HEK293T (cell line): ENCODE data around the gene GNG12.

Experiments
- CTCF ChIA-PET: fragments of 350-600 bp; formaldehyde crosslinking; extraction: SDS; loops from one replicate; lab custom pipeline; 2021; ENCODE audit warnings: antibody characterized with exemption, inconsistent platforms; lab: Yijun Ruan, JAX
- POLR2A ChIA-PET: fragments of 350-600 bp; formaldehyde crosslinking; extraction: SDS; loops from one replicate; lab custom pipeline; 2020; ENCODE audit warnings: antibody characterized with exemption, inconsistent platforms; lab: Yijun Ruan, JAX
- DNase-seq: peaks from one replicate; pipeline ENCODE4 v3.0.0; 2012; ENCODE audit warnings: mixed read lengths; ENCODE audit errors: extremely low spot score
- ARNT ChIP-seq: fragments of 450-650 bp; IDR thresholded peaks from 2 replicates; pipeline ENCODE4 v1.6.1; 2017; ENCODE audit warnings: mild to moderate bottlenecking
- BHLHE40 ChIP-seq: fragments of 450-650 bp; IDR thresholded peaks from 2 replicates; pipeline ENCODE4 v1.6.1; 2016; ENCODE audit warnings: mild to moderate bottlenecking, moderate library complexity, borderline replicate concordance
- CTBP1 ChIP-seq: fragments of 450-650 bp; IDR thresholded peaks from 2 replicates; pipeline ENCODE4 v1.6.1; 2016; ENCODE audit warnings: borderline replicate concordance
- ELF4 ChIP-seq: fragments of 450-650 bp; IDR thresholded peaks from 2 replicates; pipeline ENCODE4 v1.6.1; 2017; ENCODE audit warnings: antibody characterized with exemption
- FOXA1 ChIP-seq: fragments of 450-650 bp; IDR thresholded peaks from 2 replicates; pipeline ENCODE4 v1.6.1; 2016; ENCODE audit warnings: mild to moderate bottlenecking
- FOXK2 ChIP-seq: fragments of 450-650 bp; IDR thresholded peaks from 2 replicates; pipeline ENCODE4 v1.6.1; 2016; ENCODE audit warnings: mild to moderate bottlenecking
- FOXM1 ChIP-seq: fragments of 450-650 bp; IDR thresholded peaks from 2 replicates; pipeline ENCODE4 v1.6.1; 2017; ENCODE audit warnings: mild to moderate bottlenecking, borderline replicate concordance
- HDGF ChIP-seq: fragments of 450-650 bp; IDR thresholded peaks from 2 replicates; pipeline ENCODE4 v1.6.1; 2017; ENCODE audit warnings: antibody characterized with exemption, borderline replicate concordance
- L3MBTL2 ChIP-seq: fragments of 450-650 bp; conservative IDR thresholded peaks from 2 replicates; pipeline ENCODE4 v1.6.1; 2016; ENCODE audit warnings: mild to moderate bottlenecking
- LEF1 ChIP-seq: fragments of 450-650 bp; IDR thresholded peaks from 2 replicates; pipeline ENCODE4 v1.6.1; 2017; ENCODE audit warnings: mild to moderate bottlenecking, borderline replicate concordance
- NFRKB ChIP-seq: fragments of 450-650 bp; IDR thresholded peaks from 2 replicates; pipeline ENCODE4 v1.6.1; 2016; ENCODE audit warnings: mild to moderate bottlenecking, moderate library complexity
- PKNOX1 ChIP-seq: fragments of 450-650 bp; IDR thresholded peaks from 2 replicates; pipeline ENCODE4 v1.6.1; 2016
- SP1 ChIP-seq: fragments of 450-650 bp; IDR thresholded peaks from 2 replicates; pipeline ENCODE4 v1.6.1; 2017
- SUZ12 ChIP-seq: fragments of 450-650 bp; IDR thresholded peaks from 2 replicates; pipeline ENCODE4 v1.6.1; 2016; ENCODE audit warnings: mild to moderate bottlenecking
- TARDBP ChIP-seq: fragments of 450-650 bp; IDR thresholded peaks from 2 replicates; pipeline ENCODE4 v1.6.1; 2016
- ZNF384 ChIP-seq: fragments of 450-650 bp; IDR thresholded peaks from 2 replicates; pipeline ENCODE4 v1.6.1; 2016

Gene GNG12

DNA sequence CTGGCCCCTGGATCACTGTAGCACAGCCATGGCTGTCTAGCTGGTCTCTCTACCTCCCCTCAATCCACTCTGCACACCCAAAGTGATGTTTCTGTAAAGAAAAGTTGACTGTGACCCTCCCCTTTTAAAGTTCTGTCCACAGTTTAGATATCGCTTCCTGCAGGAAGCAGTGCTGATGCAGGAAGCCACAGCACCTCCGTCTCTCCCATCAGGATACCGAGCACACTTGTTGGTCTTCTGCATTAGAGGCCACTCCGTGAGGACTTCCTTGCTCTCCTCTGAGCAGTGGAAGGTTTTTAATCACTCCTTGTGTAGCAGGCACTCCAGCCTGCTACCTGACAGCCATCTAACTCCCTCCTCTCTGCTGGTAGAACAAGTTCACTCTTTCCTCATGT is 78.7 kb downstream of the GNG12 start:
- TF ChIP-seq HDGF: no peak
- no peak for TF ChIP-seq ZNF384
- TF ChIP-seq FOXA1: no peak
- no peak for TF ChIP-seq ARNT
- TF ChIP-seq ELF4: no peak
- no peak for TF ChIP-seq FOXK2
- no peak for TF ChIP-seq NFRKB
- TF ChIP-seq LEF1: no peak
- no peak for TF ChIP-seq BHLHE40
- ChIA-PET CTCF (no interaction called here), POLR2A (interaction anchor here (3.5 kb wide), 1 partner anchor 69 kb away, joined by 22 read pairs; the partner anchor contains the start of gene GADD45A)
- no peak for DNase-seq

- ChIA-PET POLR2A (interaction anchor here (1.1 to 3.5 kb wide), 2 partner anchors 33 to 68 kb away, joined by 3 to 22 read pairs; partner anchors contain the start of gene GADD45A), CTCF (no interaction called here)
- TF ChIP-seq L3MBTL2: no peak
- no peak for TF ChIP-seq LEF1
- TF ChIP-seq ELF4: no peak
- no peak for TF ChIP-seq BHLHE40
- no peak for TF ChIP-seq ARNT
- no peak for TF ChIP-seq SP1
- no peak for TF ChIP-seq CTBP1
- TF ChIP-seq NFRKB: no peak
- TF ChIP-seq FOXK2: no peak
- no peak for TF ChIP-seq TARDBP
- TF ChIP-seq FOXA1: no peak
- TF ChIP-seq PKNOX1: no peak
- TF ChIP-seq FOXM1: no peak
- DNase-seq: no peak
These were observed 79.3 kb downstream of the GNG12 start for GRCh38 chr1:67753776-67754525.

- TF ChIP-seq ZNF384: no peak
- TF ChIP-seq SUZ12: no peak
- no peak for TF ChIP-seq LEF1
- TF ChIP-seq FOXM1: no peak
- no peak for TF ChIP-seq L3MBTL2
- no peak for TF ChIP-seq PKNOX1
- TF ChIP-seq FOXK2: no peak
- no peak for TF ChIP-seq ELF4
- TF ChIP-seq CTBP1: no peak
- TF ChIP-seq TARDBP: no peak
- no peak for TF ChIP-seq BHLHE40
- TF ChIP-seq SP1: no peak
- TF ChIP-seq FOXA1: no peak
- no peak for TF ChIP-seq HDGF
- no peak for TF ChIP-seq NFRKB
- no peak for TF ChIP-seq ARNT
- DNase-seq: no peak
- ChIA-PET POLR2A (interaction anchor here (0.9 to 3.5 kb wide), 2 partner anchors 10 to 67 kb away, joined by 3 to 22 read pairs; partner anchors contain the start of gene GADD45A), CTCF (interaction anchor here (1.2 to 1.4 kb wide), 3 partner anchors 8 to 217 kb away, joined by 3 to 5 read pairs (median 3); no protein-coding TSS in a partner anchor)
These were observed 81.0 kb downstream of the GNG12 start for GRCh38 chr1:67752306-67752705.

DNA sequence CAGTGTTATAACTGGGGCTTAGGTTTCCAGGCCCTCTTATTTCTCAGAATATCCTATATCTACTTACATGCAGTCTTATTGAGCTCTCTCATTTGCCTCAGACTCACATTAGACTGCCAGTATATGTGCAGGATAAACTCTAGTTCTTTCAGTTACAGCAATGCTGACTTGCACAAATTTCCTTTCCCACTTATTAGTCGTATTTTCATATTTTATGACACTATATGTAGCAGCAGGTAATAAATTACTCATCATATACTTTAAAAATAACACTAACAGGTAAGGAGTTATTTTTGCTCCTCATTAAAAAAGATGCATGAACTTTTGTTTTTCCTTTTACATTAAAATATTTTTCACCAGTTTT is 82.6 kb downstream of the GNG12 start:
- ChIA-PET POLR2A (interaction anchor here (1.5 to 1.6 kb wide), 3 partner anchors 10 to 66 kb away, joined by 3 to 6 read pairs (median 4); partner anchors contain the start of gene GADD45A), CTCF (interaction anchor here (1.0 to 1.1 kb wide), 2 partner anchors 188 to 226 kb away, joined by 3 read pairs; no protein-coding TSS in a partner anchor)
- TF ChIP-seq TARDBP (no peak), CTBP1 (no peak), FOXM1 (no peak), HDGF (no peak), ZNF384 (no peak), LEF1 (no peak), ELF4 (no peak), L3MBTL2 (no peak), SP1 (no peak), FOXK2 (no peak), ARNT (no peak), NFRKB (no peak), FOXA1 (no peak), PKNOX1 (no peak), BHLHE40 (no peak), SUZ12 (no peak)
- DNase-seq: no peak

DNA sequence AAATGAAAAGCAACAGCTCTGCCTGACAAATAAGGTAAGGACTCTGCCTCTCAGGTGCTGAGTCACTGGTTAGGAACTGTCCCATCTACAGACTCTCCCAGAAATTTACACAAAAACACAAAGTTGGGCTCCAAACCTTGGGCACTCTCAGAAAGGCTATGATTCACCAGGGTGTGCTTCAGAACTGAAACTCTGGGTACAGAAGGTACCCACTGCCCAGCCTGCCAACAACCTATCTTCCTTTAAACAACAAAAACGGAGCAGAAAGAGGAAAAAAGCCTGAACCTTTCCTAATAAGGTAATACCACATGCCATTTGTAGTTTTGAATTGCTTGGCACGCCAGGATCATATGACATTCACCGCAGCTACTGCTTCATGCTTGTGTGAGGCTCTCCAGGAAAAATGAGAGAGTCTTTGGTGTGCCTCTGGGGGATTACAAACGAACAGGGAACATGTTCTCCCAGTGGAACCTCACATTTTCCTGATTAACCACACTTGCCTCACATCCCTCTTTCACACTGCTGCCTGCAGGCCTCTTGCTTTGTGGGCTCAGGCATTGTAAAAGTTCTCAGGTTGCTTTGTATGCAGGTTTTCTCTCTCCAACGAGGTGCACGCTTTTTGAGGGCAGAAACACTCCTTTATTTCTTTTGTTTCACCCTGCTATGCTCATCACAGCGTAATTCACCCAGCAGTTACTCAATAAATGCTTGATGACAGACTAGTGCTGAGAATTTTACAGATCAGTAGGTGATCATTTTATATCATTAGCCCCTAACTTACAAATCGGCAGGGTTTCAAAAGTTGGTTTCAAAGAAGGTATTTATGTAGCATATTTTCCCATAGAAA is 83.2 kb downstream of the GNG12 start:
- CTCF ChIA-PET: interaction anchor here (1.0 kb wide), 1 partner anchor 226 kb away, joined by 3 read pairs; no protein-coding TSS in a partner anchor
- POLR2A ChIA-PET: interaction anchor here (1.5 to 1.6 kb wide), 3 partner anchors 10 to 65 kb away, joined by 3 to 6 read pairs (median 4); partner anchors contain the start of gene GADD45A
- peak; percentile 67 for DNase-seq
- peak; percentile 81 for TF ChIP-seq ARNT
- peak; percentile 59 for TF ChIP-seq L3MBTL2
- no peak for TF ChIP-seq PKNOX1
- no peak for TF ChIP-seq FOXA1
- no peak for TF ChIP-seq LEF1
- TF ChIP-seq SUZ12: no peak
